GM23248 (cell line): ENCODE results near the gene PRR29. TPM values are rescaled to one million over a fixed set of nuclear protein-coding genes. Genes with fewer than 3 reads are reported as not detected.
"Not testable (repeated sequence)": the region's sequence is repeated elsewhere in the genome, so short reads cannot be mapped to it uniquely, and the experiment has no call there.

Experiments
- DNase-seq: peaks from one replicate; pipeline ENCODE4 v3.0.0-alpha.2; 2015
- H2AFZ ChIP-seq: fragments of 200-600 bp; sonication (generic); 2 replicates; pipeline ENCODE4 v1.6.1; 2016; ENCODE audit warnings: antibody characterized with exemption
- H3F3A ChIP-seq: fragments of 200-600 bp; sonication (generic); 2 replicates; pipeline ENCODE4 v1.6.1; 2016; ENCODE audit warnings: mild to moderate bottlenecking, antibody characterized with exemption, mixed run types; ENCODE audit not compliant: insufficient read depth
- H3K27ac ChIP-seq: fragments of 200-600 bp; sonication (generic); 2 replicates; pipeline ENCODE4 v1.5.1; 2016; ENCODE audit warnings: mild to moderate bottlenecking
- H3K27me3 ChIP-seq: fragments of 200-600 bp; sonication (generic); replicated peaks from 2 replicates; pipeline ENCODE4 v1.6.1; 2016; ENCODE audit warnings: mild to moderate bottlenecking; ENCODE audit not compliant: insufficient read depth
- H3K36me3 ChIP-seq: fragments of 200-600 bp; sonication (generic); 2 replicates; pipeline ENCODE4 v1.6.1; 2016; ENCODE audit warnings: low read depth, mild to moderate bottlenecking
- H3K4me1 ChIP-seq: fragments of 200-600 bp; sonication (generic); 2 replicates; pipeline ENCODE4 v1.6.1; 2016; ENCODE audit warnings: mild to moderate bottlenecking; ENCODE audit not compliant: insufficient read depth
- H3K4me2 ChIP-seq: fragments of 200-600 bp; sonication (generic); one replicate; pipeline ENCODE4 v1.6.1; 2016; ENCODE audit warnings: mild to moderate bottlenecking; ENCODE audit not compliant: unreplicated experiment
- H3K4me3 ChIP-seq: fragments of 200-600 bp; sonication (generic); 2 replicates; pipeline ENCODE4 v1.5.1; 2016; ENCODE audit warnings: mild to moderate bottlenecking
- H3K79me2 ChIP-seq: fragments of 200-600 bp; sonication (generic); 2 replicates; pipeline ENCODE4 v1.6.1; 2016; ENCODE audit warnings: mild to moderate bottlenecking; ENCODE audit not compliant: insufficient read depth
- H3K9ac ChIP-seq: fragments of 200-600 bp; sonication (generic); 2 replicates; pipeline ENCODE4 v1.6.1; 2016; ENCODE audit warnings: mild to moderate bottlenecking
- H3K9me2 ChIP-seq: fragments of 200-600 bp; sonication (generic); 2 replicates; pipeline ENCODE4 v1.6.1; 2016; ENCODE audit warnings: mixed run types, mild to moderate bottlenecking, moderate library complexity; ENCODE audit not compliant: insufficient read depth
- H3K9me3 ChIP-seq: fragments of 200-600 bp; sonication (generic); one replicate; pipeline ENCODE4 v1.6.1; 2017; ENCODE audit warnings: low read depth
- H4K20me1 ChIP-seq: fragments of 200-600 bp; sonication (generic); 2 replicates; pipeline ENCODE4 v1.6.0; 2016; ENCODE audit not compliant: insufficient read depth
- EZH2 ChIP-seq: fragments of 200-600 bp; sonication (generic); IDR thresholded peaks from 2 replicates; pipeline ENCODE4 v1.6.1; 2018; ENCODE audit warnings: antibody characterized with exemption, mild to moderate bottlenecking; ENCODE audit not compliant: insufficient read depth, poor library complexity, severe bottlenecking
- EZH2phosphoT487 ChIP-seq: fragments of 200-600 bp; sonication (generic); IDR thresholded peaks from 2 replicates; pipeline ENCODE4 v1.6.1; 2018; ENCODE audit warnings: antibody characterized with exemption, moderate library complexity, mild to moderate bottlenecking, low read depth; ENCODE audit not compliant: insufficient read depth
- WGBS, 2 experiments: methylation state at CpG; one replicate each; pipeline ENCODE4 v1.1.6; 2015 to 2017; ENCODE audit warnings: low lambda C conversion rate in 2 of 2, low coverage in 1 of 2; ENCODE audit errors: missing lambda C conversion rate in 2 of 2; 5-methylcytosine and 5-hydroxymethylcytosine counted together
- in situ Hi-C: fragments of 300-500 bp; cut with MboI; formaldehyde crosslinking; loops from 2 replicates; pipeline ENCODE4 v1.15.0; 2020
- polyA plus RNA-seq: library from polyadenylated mRNA; unstranded; fragments of >200 nt; fragmentation: Nextera tagmentation; extraction: Ambion mirVana; gene quantifications from 2 replicates; pipeline ENCODE4 v1.2.1, GENCODE V29; 2016
- total RNA-seq: library from RNA; depleted of rRNA; stranded (reverse); fragments of >200 nt; shearing (Covaris generic); gene quantifications from 2 replicates; pipeline ENCODE4 v1.2.3, GENCODE V29; 2014

The PRR29 gene
- total and polyA plus RNA-seq, 2 experiments from 2014 or later = not detected

DNA sequence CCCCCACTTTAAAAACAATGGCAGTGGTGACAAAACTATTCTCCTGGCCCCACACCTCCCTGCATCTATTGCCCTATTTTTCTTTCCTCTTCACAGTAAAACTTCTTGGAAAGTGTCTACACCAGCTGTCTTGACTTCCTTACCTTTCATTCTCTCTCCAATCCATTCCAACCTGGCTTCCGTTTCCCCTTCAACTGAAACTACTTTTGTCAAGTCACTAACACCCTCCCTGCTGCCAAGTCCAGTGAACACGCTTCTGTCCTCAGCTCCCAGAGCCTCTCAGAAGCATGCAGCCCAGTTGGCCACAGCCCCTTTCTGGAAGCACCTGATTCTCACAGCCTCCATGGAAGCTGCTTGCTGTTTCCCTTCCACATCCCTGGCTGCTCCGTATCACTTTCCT lies 21.4 kb upstream of the PRR29 start:
- H3K9me3 ChIP-seq = no peaks in the 10 kb centered on the region
- H3K9me2 ChIP-seq = no peaks in the 10 kb centered on the region
- no peaks in the 10 kb centered on the region for H3K36me3 ChIP-seq
- 0 out of 2 replicates have a peak, but pooled peaks cover 5% of the 10 kb centered on the region for H3F3A ChIP-seq
- no peak overlapping the region for H3K4me2 ChIP-seq
- peaks cover 22% of the 10 kb centered on the region for H3K4me1 ChIP-seq
- H3K9ac ChIP-seq = no peak overlapping the region
- TF ChIP-seq EZH2 = no peak
- no peak for TF ChIP-seq EZH2phosphoT487
- H3K79me2 ChIP-seq = no peaks in the 10 kb centered on the region
- in situ Hi-C loops = no loop called here
- no peaks in the 10 kb centered on the region for H3K27me3 ChIP-seq
- no peak for DNase-seq
- H2AFZ ChIP-seq = no peak overlapping the region
- H3K27ac ChIP-seq = no peak overlapping the region
- H4K20me1 ChIP-seq = no peaks in the 10 kb centered on the region
- no peak overlapping the region for H3K4me3 ChIP-seq
- WGBS, 2 experiments = 78 to 86% methylated on average over 3 of the region's 3 CpGs

DNA sequence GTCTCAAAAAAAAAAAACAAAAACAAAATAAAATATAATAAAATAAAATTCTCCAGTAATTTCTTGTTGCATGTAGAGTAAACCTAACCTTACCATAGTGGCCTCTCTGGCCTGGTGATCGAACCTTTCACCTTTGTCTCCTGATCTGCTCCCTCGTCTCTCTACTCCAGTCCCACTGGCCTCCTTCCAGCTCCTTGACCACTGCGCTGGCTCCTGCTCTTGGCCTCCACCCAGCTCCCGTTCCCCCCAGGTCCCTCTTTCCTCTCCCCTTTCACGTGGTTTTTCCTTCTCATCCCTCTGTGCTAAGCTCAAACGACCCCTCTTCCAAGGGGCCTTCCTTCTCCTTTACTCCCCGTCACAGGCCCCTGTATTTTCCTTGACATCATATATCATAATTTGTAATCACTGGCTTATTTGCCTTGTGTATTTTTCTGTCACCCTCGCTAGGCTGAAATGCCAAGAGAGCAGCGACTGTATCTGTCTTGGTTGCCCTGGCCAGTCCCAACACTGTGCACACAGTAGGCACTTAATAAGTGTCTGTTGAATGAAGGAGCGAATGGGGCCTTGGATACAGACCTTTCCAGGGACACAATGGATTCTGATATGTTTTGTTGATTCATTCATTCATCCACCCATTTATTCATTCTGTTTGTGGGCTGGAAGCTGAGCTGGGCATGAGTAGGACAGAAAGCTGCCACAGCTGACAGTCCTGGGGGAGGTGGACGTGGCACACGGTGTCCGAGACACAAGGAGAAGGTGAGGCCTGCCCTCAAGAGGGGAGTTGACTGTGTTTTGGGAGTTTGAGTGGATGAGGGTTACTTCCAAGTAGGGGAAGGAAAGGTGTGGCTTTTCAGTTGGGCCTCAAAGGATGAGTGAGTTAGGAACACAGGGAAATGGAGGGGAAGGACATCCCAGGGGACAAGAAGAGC lies 19.6 kb upstream of the PRR29 start:
- Histone ChIP-seq H3K27me3 (no peaks in the 10 kb centered on the region), H3K4me3 (no peak overlapping the region), H3K4me2 (no peak overlapping the region), H3K9ac (no peak overlapping the region), H3K4me1 (peaks cover 22% of the 10 kb centered on the region), H4K20me1 (no peaks in the 10 kb centered on the region), H3K9me2 (no peaks in the 10 kb centered on the region), H3K27ac (no peak overlapping the region), H3K9me3 (no peaks in the 10 kb centered on the region), H2AFZ (no peak overlapping the region), H3K36me3 (no peaks in the 10 kb centered on the region), H3F3A (0 out of 2 replicates have a peak, but pooled peaks cover 3% of the 10 kb centered on the region), H3K79me2 (no peaks in the 10 kb centered on the region)
- in situ Hi-C loops = no loop called here
- TF ChIP-seq EZH2 (no peak), EZH2phosphoT487 (no peak)
- 88 to 91% methylated on average over 13 of the region's 13 CpGs for WGBS, 2 experiments
- DNase-seq = no peak

DNA sequence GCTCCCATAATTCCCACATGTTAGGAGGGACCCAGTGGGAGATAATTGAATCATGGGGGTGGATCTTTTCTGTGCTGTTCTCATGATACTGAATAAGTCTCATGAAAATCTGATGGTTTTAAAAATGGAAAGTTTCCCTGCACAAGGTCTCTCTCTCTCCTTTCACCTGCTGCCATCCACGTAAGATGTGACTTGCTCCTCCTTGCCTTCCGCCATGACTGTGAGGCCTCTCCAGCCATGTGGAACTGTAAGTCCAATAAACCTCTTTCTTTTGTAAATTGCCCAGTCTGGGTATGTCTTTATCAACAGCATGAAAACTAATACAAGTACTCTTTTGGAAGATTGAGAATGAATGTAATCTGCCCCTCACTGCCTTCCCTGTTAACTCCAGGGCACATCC lies 15.5 kb upstream of the PRR29 start:
- H2AFZ ChIP-seq, H3F3A ChIP-seq, DNase-seq, H3K9me2 ChIP-seq, H3K9me3 ChIP-seq, H3K79me2 ChIP-seq, H3K27me3 ChIP-seq, H3K9ac ChIP-seq, H4K20me1 ChIP-seq, H3K27ac ChIP-seq, in situ Hi-C loops, H3K36me3 ChIP-seq, H3K4me3 ChIP-seq, H3K4me2 ChIP-seq: not testable (repeated sequence)
- WGBS, 2 experiments = 78 to 84% methylated on average over 2 of the region's 2 CpGs
- H3K4me1 ChIP-seq = peaks cover 22% of the 10 kb centered on the region

DNA sequence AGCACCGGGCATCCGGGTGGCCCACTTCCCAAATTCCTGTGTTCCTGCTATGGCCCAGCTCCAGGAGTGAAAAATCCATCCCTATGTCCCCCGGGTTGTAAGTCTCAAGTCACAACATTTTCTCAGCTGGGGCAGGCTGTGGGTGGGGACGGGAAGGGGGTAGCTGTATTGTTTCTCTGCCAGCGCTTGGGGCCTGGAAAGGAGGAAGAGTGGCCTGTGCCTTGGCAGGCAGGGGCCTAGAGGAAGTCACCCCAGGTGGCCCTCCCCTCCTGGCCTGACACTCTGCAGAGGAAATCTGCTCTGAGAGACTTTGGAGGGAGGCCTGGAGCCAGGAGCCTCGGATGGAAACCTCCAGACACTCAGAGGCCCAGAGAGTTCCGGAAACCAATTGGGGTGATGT lies 14.8 kb upstream of the PRR29 start:
- Histone ChIP-seq H4K20me1 (no peaks in the 10 kb centered on the region), H3K4me2 (no peak overlapping the region), H3K27ac (no peak overlapping the region), H3K79me2 (no peaks in the 10 kb centered on the region), H3K36me3 (no peaks in the 10 kb centered on the region), H3K9me2 (no peaks in the 10 kb centered on the region), H3K9me3 (no peaks in the 10 kb centered on the region), H2AFZ (no peak overlapping the region), H3K9ac (no peak overlapping the region), H3K4me3 (no peak overlapping the region), H3F3A (no peaks in the 10 kb centered on the region), H3K27me3 (no peaks in the 10 kb centered on the region), H3K4me1 (peaks cover 22% of the 10 kb centered on the region)
- in situ Hi-C loops = no loop called here
- TF ChIP-seq EZH2phosphoT487 = no peak
- DNase-seq = no peak
- 42% methylated on average over 6 to 7 of the region's 7 CpGs for WGBS, 2 experiments
